ENCODE results near the gene RAMP2.

Gene RAMP2

GRCh38 chr17:42779304-42779935 lies 18.4 kb downstream of the RAMP2 start:
- TF ChIP-seq Cebpa-rat (IDR thresholded peaks at IDR 0.05) = no peak
- Histone ChIP-seq H3K27ac (no peak overlapping the region), H3K9me3 (no peaks in the 10 kb centered on the region), H3K4me1 (peaks cover 19% of the 10 kb centered on the region), H3K36me3 (peaks cover 39% of the 10 kb centered on the region), H3K9ac (no peak overlapping the region), H4K20me1 (peaks cover 53% of the 10 kb centered on the region; the same call in 1 of the 2 replicates), H3K4me2 (no peak overlapping the region), H3K4me3 (no peak overlapping the region), H3K27me3 (peaks cover 69% of the 10 kb centered on the region)

- 0 out of 2 replicates have a peak within 1 kb of the TSS, but pooled peaks have one; percentile 18 for H3K4me3 ChIP-seq
- no peak within 1 kb of the TSS for H3K9ac ChIP-seq
- peaks cover 36% of the 10 kb centered on the region for H3K36me3 ChIP-seq
- H3K27ac ChIP-seq = no peak within 1 kb of the TSS
- peaks cover 18% of the 10 kb centered on the region; the same call in 1 of the 2 replicates for H3K4me1 ChIP-seq
- H4K20me1 ChIP-seq = peaks cover 53% of the 10 kb centered on the region; the same call in 1 of the 2 replicates
- peak within 1 kb of the TSS; percentile 26; the same call in 1 of the 2 replicates for H3K4me2 ChIP-seq
- H3K9me3 ChIP-seq = no peaks in the 10 kb centered on the region; the same call in 1 of the 2 replicates
- no peak for TF ChIP-seq Cebpa-rat (IDR thresholded peaks at IDR 0.05)
- peaks cover 76% of the 10 kb centered on the region for H3K27me3 ChIP-seq
Observed at GRCh38 chr17:42779936-42780850, 19.2 kb downstream of the RAMP2 start, which contains the start of gene WNK4. TSS of gene WNK4 (plus strand) at chr17:42780610. CDS start at chr17:42780699, 89 bp downstream.

GRCh38 chr17:42780851-42781638 lies 20.0 kb downstream of the RAMP2 start:
- peaks cover 85% of the 10 kb centered on the region for H3K27me3 ChIP-seq
- no peak overlapping the region for H3K9ac ChIP-seq
- TF ChIP-seq Cebpa-rat (IDR thresholded peaks at IDR 0.05) = no peak
- H3K4me3 ChIP-seq = 0 out of 2 replicates have a peak overlapping the region, but pooled peaks have one; percentile 18
- peaks cover 30% of the 10 kb centered on the region; the same call in 1 of the 2 replicates for H3K36me3 ChIP-seq
- peak overlapping the region; percentile 26; the same call in 1 of the 2 replicates for H3K4me2 ChIP-seq
- H3K27ac ChIP-seq = no peak overlapping the region
- H3K4me1 ChIP-seq = peaks cover 10% of the 10 kb centered on the region; the same call in 1 of the 2 replicates
- peaks cover 4% of the 10 kb centered on the region; the same call in 1 of the 2 replicates for H3K9me3 ChIP-seq
- peaks cover 53% of the 10 kb centered on the region; the same call in 1 of the 2 replicates for H4K20me1 ChIP-seq

- peaks cover 91% of the 10 kb centered on the region for H3K27me3 ChIP-seq
- peaks cover 53% of the 10 kb centered on the region; the same call in 1 of the 2 replicates for H4K20me1 ChIP-seq
- no peak overlapping the region for H3K4me2 ChIP-seq
- peaks cover 26% of the 10 kb centered on the region; the same call in 1 of the 2 replicates for H3K36me3 ChIP-seq
- no peak overlapping the region for H3K9ac ChIP-seq
- H3K4me1 ChIP-seq = peaks cover 9% of the 10 kb centered on the region; the same call in 1 of the 2 replicates
- no peak for TF ChIP-seq Cebpa-rat (IDR thresholded peaks at IDR 0.05)
- no peak overlapping the region for H3K4me3 ChIP-seq
- H3K27ac ChIP-seq = no peak overlapping the region
- H3K9me3 ChIP-seq = peaks cover 4% of the 10 kb centered on the region; the same call in 1 of the 2 replicates
Observed at GRCh38 chr17:42781639-42782165, 20.7 kb downstream of the RAMP2 start.

- H3K27me3 ChIP-seq = peaks cover 98% of the 10 kb centered on the region
- H4K20me1 ChIP-seq = peaks cover 53% of the 10 kb centered on the region; the same call in 1 of the 2 replicates
- peaks cover 26% of the 10 kb centered on the region; the same call in 1 of the 2 replicates for H3K36me3 ChIP-seq
- peaks cover 4% of the 10 kb centered on the region; the same call in 1 of the 2 replicates for H3K9me3 ChIP-seq
- no peak overlapping the region for H3K9ac ChIP-seq
- no peak for TF ChIP-seq Cebpa-rat (IDR thresholded peaks at IDR 0.05)
- H3K4me3 ChIP-seq = no peak overlapping the region
- H3K4me1 ChIP-seq = peaks cover 9% of the 10 kb centered on the region; the same call in 1 of the 2 replicates
- H3K27ac ChIP-seq = no peak overlapping the region
- no peak overlapping the region for H3K4me2 ChIP-seq
Observed at GRCh38 chr17:42782166-42783061, 21.4 kb downstream of the RAMP2 start.

- Histone ChIP-seq H3K4me1 (peaks cover 9% of the 10 kb centered on the region; the same call in 1 of the 2 replicates), H3K9me3 (peaks cover 4% of the 10 kb centered on the region; the same call in 1 of the 2 replicates), H4K20me1 (peaks cover 48% of the 10 kb centered on the region; the same call in 1 of the 2 replicates), H3K4me2 (no peak overlapping the region), H3K27me3 (peaks cover 96% of the 10 kb centered on the region), H3K9ac (no peak overlapping the region), H3K4me3 (no peak overlapping the region), H3K27ac (no peak overlapping the region), H3K36me3 (peaks cover 19% of the 10 kb centered on the region; the same call in 1 of the 2 replicates)
- TF ChIP-seq Cebpa-rat (IDR thresholded peaks at IDR 0.05) = no peak
Observed at GRCh38 chr17:42783062-42783790, 22.2 kb downstream of the RAMP2 start.

- H3K4me3 ChIP-seq = no peak overlapping the region
- no peak for TF ChIP-seq Cebpa-rat (IDR thresholded peaks at IDR 0.05)
- H3K4me2 ChIP-seq = no peak overlapping the region
- H3K9me3 ChIP-seq = peaks cover 4% of the 10 kb centered on the region; the same call in 1 of the 2 replicates
- H3K4me1 ChIP-seq = peaks cover 9% of the 10 kb centered on the region; the same call in 1 of the 2 replicates
- H3K27me3 ChIP-seq = peaks cover 91% of the 10 kb centered on the region
- peaks cover 13% of the 10 kb centered on the region; the same call in 1 of the 2 replicates for H3K36me3 ChIP-seq
- peaks cover 48% of the 10 kb centered on the region; the same call in 1 of the 2 replicates for H4K20me1 ChIP-seq
- H3K27ac ChIP-seq = no peak overlapping the region
- no peak overlapping the region for H3K9ac ChIP-seq
Observed at GRCh38 chr17:42783791-42784138, 22.7 kb downstream of the RAMP2 start.

Data from BLaER1 (cell line).